HepG2 (cell line): ENCODE results near the gene TMEM185A. TPM values are rescaled to one million over a fixed set of nuclear protein-coding genes. Genes with fewer than 3 reads are reported as not detected.
A peak's percentile ranks its signal among the peaks of the same experiment; 100 is the strongest.

Experiments used
- ATAC-seq: fragments of 200-7000 bp; cut with Tn5 transposase; 3 replicates; pipeline ENCODE4 v1.9.1; 2020; ENCODE audit warnings: mild to moderate bottlenecking, moderate library complexity
- BruUV-seq: library from RNA; stranded (reverse); fragments of 400-500 nt; replicated peaks from 2 replicates; lab custom pipeline; 2021; lab: Mats Ljungman, UMichigan
- CTCF ChIA-PET: fragments of 300-600 bp; formaldehyde crosslinking; extraction: SDS; loops from one replicate; lab custom pipeline; 2021; ENCODE audit warnings: low total read pairs, inconsistent platforms, low intra/inter-chr PET ratio; lab: Yijun Ruan, JAX
- POLR2A ChIA-PET: fragments of 350-600 bp; sonication (Branson Sonifier 250); formaldehyde crosslinking; loops from one replicate; lab custom pipeline; 2020; ENCODE audit warnings: antibody characterized with exemption, inconsistent platforms; lab: Yijun Ruan, JAX
- DNase-seq: peaks from one replicate; pipeline ENCODE4 v3.0.0-alpha.2; 2015; ENCODE audit warnings: low spot score
- FAIRE-seq: peaks from 3 replicates; lab custom pipeline; 2011; peaks lifted over from hg19 to GRCh38; lab: Jason Lieb, UNC
- H2AFZ ChIP-seq: one replicate; pipeline ENCODE4 v1.6.1; 2011; ENCODE audit warnings: low read length, inconsistent platforms
- H3K27ac ChIP-seq: fragments of 300-600 bp; 3 replicates; pipeline ENCODE4 v1.8.0; 2011; ENCODE audit warnings: mixed run types, mild to moderate bottlenecking, mixed read lengths, low read length, inconsistent platforms; ENCODE audit not compliant: insufficient read depth; ENCODE audit errors: extremely low read length
- H3K27me3 ChIP-seq, 2 experiments: fragments of 200-600 bp in 1 of 2; 2 replicates in 1 of 2; 3 replicates in 1 of 2; pipeline versions ENCODE4 v1.6.0 to v1.8.0; 2011; ENCODE audit warnings: low read length in 2 of 2, mild to moderate bottlenecking in 2 of 2, moderate library complexity in 2 of 2, inconsistent platforms in 1 of 2; ENCODE audit not compliant: insufficient read depth in 2 of 2, control insufficient read depth in 1 of 2
- H3K36me3 ChIP-seq, 2 experiments: fragments of 200-600 bp in 1 of 2; replicated peaks in 1 of 2; 2 replicates in 1 of 2; 3 replicates in 1 of 2; pipeline versions ENCODE4 v1.5.1 to v1.8.0; 2011; ENCODE audit warnings: low read length in 2 of 2, inconsistent platforms in 1 of 2; ENCODE audit not compliant: insufficient read depth in 2 of 2, control insufficient read depth in 1 of 2
- H3K4me1 ChIP-seq: 2 replicates; pipeline ENCODE4 v1.5.1; 2012; ENCODE audit warnings: low read length, inconsistent platforms; ENCODE audit not compliant: insufficient read depth
- H3K4me2 ChIP-seq: 2 replicates; pipeline ENCODE4 v1.6.0; 2011; ENCODE audit warnings: low read depth, low read length, inconsistent platforms
- H3K4me3 ChIP-seq, 3 experiments: fragments of 200-600 bp in 1 of 3; sonication (generic), shearing (Covaris generic) in 1 of 3; replicated peaks in 1 of 3; 2 replicates each; pipeline ENCODE4 v1.5.1; 2011 to 2016; ENCODE audit warnings: low read length in 3 of 3, inconsistent platforms in 2 of 3, low read depth in 2 of 3, mild to moderate bottlenecking in 2 of 3, control low read depth in 1 of 3, mixed read lengths in 1 of 3; ENCODE audit not compliant: insufficient read depth in 1 of 3
- H3K79me2 ChIP-seq: one replicate; pipeline ENCODE4 v1.6.1; 2011; ENCODE audit warnings: low read length, inconsistent platforms; ENCODE audit not compliant: insufficient read depth
- H3K9ac ChIP-seq: 2 replicates; pipeline ENCODE4 v1.6.0; 2011; ENCODE audit warnings: mild to moderate bottlenecking, low read depth, low read length, inconsistent platforms; ENCODE audit not compliant: insufficient read depth
- H3K9me3 ChIP-seq: 2 replicates; pipeline ENCODE4 v1.5.1; 2012; ENCODE audit warnings: mild to moderate bottlenecking, low read length
- H4K20me1 ChIP-seq: 2 replicates; pipeline ENCODE4 v1.6.0; 2011; ENCODE audit warnings: inconsistent platforms, mild to moderate bottlenecking, low read length, moderate library complexity; ENCODE audit not compliant: insufficient read depth
- DNMT3B ChIP-seq: conservative IDR thresholded peaks from 2 replicates; pipeline ENCODE4 v1.6.1; 2016; ENCODE audit warnings: missing biosample characterization, control low read depth
- FOXP1 ChIP-seq, 2 experiments: fragments of 450-650 bp in 1 of 2; IDR thresholded peaks; 2 replicates each; pipeline ENCODE4 v1.6.1; 2017 to 2018; ENCODE audit warnings: antibody characterized with exemption in 1 of 2
- ZBTB20 ChIP-seq: sonication (generic); formaldehyde crosslinking; IDR thresholded peaks from 2 replicates; pipeline ENCODE4 v1.8.1; 2023; ENCODE audit warnings: missing genetic modification reagents, low read depth, mild to moderate bottlenecking, borderline replicate concordance
- ZNF180 ChIP-seq: sonication (generic); formaldehyde crosslinking; IDR thresholded peaks from 2 replicates; pipeline ENCODE4 v1.4.0; 2020; ENCODE audit warnings: low read depth, missing genetic modification reagents, borderline replicate concordance
- ZNF672 ChIP-seq: sonication (generic); formaldehyde crosslinking; IDR thresholded peaks from 2 replicates; pipeline ENCODE4 v1.8.1; 2022; ENCODE audit warnings: missing genetic modification reagents
- ZNF761 ChIP-seq: sonication (generic); formaldehyde crosslinking; conservative IDR thresholded peaks from 2 replicates; pipeline ENCODE4 v1.4.0; 2020; ENCODE audit warnings: mild to moderate bottlenecking, missing genetic modification reagents
- ZSCAN31 ChIP-seq: sonication (generic); formaldehyde crosslinking; IDR thresholded peaks from 2 replicates; pipeline ENCODE4 v1.5.0; 2020; ENCODE audit warnings: low read depth, mild to moderate bottlenecking, missing genetic modification reagents
- WGBS: methylation state at CpG from one replicate; pipeline ENCODE4 v1.1.6; 2017; ENCODE audit warnings: low lambda C conversion rate; 5-methylcytosine and 5-hydroxymethylcytosine counted together
- in situ Hi-C: cut with HindIII; loops from 2 replicates; pipeline ENCODE4 v1.10.0; 2017; ENCODE audit warnings: low pct_unique_long_range_greater_than_20kb; ENCODE audit not compliant: extremely low pct_ligation_motif_present
- intact Hi-C: fragments of 100-400 bp; cut with micrococcal nuclease; formaldehyde crosslinking; loops from one replicate; pipeline ENCODE4 v1.10.0; 2022; ENCODE audit not compliant: unreplicated experiment
- polyA plus RNA-seq, 8 experiments: library from polyadenylated mRNA; depleted of rRNA in 3 of 8; stranded (reverse) in 7 of 8; unstranded in 1 of 8; fragments of >200 nt; fragmentation: Illumina TruSeq in 4 of 8; extraction: Trizol in 4 of 8; gene quantifications; 2 replicates each; pipeline versions ENCODE4 v1.2.1 to v1.2.3, GENCODE V29; 2011 to 2016; ENCODE audit warnings: low read depth in 4 of 8, missing spikeins in 1 of 8, mixed read lengths in 1 of 8; ENCODE audit not compliant: insufficient read depth in 1 of 8
- total RNA-seq, 5 experiments: library from RNA; depleted of rRNA; stranded (reverse); fragments of >200 nt; fragmentation: Illumina TruSeq; extraction: Trizol; gene quantifications; 2 replicates each; pipeline ENCODE4 v1.2.3, GENCODE V29; 2016; ENCODE audit warnings: low read depth in 1 of 5
- TF ChIP-seq, protein P1 (sequence below): IDR thresholded peaks from 2 replicates; pipeline ENCODE4 v1.6.1; 2016; ENCODE audit warnings: mild to moderate bottlenecking, missing biosample characterization, missing genetic modification reagents
- TF ChIP-seq, protein P2 (sequence below): sonication (generic); formaldehyde crosslinking; IDR thresholded peaks from 2 replicates; pipeline ENCODE4 v1.8.1; 2022; ENCODE audit warnings: low read depth, mild to moderate bottlenecking, missing genetic modification reagents
- TF ChIP-seq, protein P3 (sequence below): sonication (generic); formaldehyde crosslinking; IDR thresholded peaks from 2 replicates; pipeline ENCODE4 v1.5.0; 2020; ENCODE audit warnings: mild to moderate bottlenecking, missing genetic modification reagents, borderline replicate concordance
- TF ChIP-seq, protein P4 (sequence below): IDR thresholded peaks from 2 replicates; pipeline ENCODE4 v1.6.1; 2016; ENCODE audit warnings: low read depth

TMEM185A gene
- total and polyA plus RNA-seq, 2 of the 13 experiments (the other 11 are each of a cell fraction or from before 2014, with no cell fraction given) = 5.9 to 10.5 TPM

DNA sequence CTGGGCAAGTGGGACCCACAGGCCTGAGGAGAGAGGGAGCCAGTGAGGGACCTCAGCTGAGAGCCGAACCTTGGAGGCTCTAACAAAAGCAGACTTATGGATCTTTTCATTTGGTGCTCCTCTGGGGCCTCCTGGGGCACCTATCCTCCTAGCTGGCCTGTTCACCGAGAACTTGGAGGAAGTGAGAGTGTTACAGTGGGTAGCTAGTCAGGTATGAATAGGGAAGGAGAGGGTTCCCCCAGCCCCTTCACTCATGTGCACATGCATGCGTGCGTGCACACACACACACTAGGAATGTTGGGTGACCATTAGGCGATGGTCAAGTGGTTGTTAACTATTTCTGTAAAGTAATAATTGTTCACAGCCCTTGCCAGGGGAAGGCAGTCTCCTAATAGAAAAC is 18.6 kb upstream of the TMEM185A start:
- FAIRE-seq (no peak), ATAC-seq (no peak), DNase-seq (no peak)
- intact Hi-C loops = no loop called here
- no peak overlapping the region for H3K9ac ChIP-seq
- ChIA-PET CTCF (no interaction called here), POLR2A (no interaction called here)
- BruUV-seq = no TSS peak
- 79% methylated on average over 3 of the region's 5 CpGs for WGBS
- H3K4me2 ChIP-seq = no peak overlapping the region
- H3K4me1 ChIP-seq = no peaks in the 10 kb centered on the region
- in situ Hi-C loops = no loop called here
- no peaks in the 10 kb centered on the region for H4K20me1 ChIP-seq
- no peak overlapping the region for H3K27ac ChIP-seq
- H3K4me3 ChIP-seq = no peak overlapping the region
- no peaks in the 10 kb centered on the region; a peak in 1 of 5 replicates for H3K27me3 ChIP-seq
- H3K36me3 ChIP-seq = no peaks in the 10 kb centered on the region
- no peak for TF ChIP-seq ZNF672
- H3K79me2 ChIP-seq = no peaks in the 10 kb centered on the region
- H2AFZ ChIP-seq = no peak overlapping the region
- H3K9me3 ChIP-seq = no peaks in the 10 kb centered on the region

DNA sequence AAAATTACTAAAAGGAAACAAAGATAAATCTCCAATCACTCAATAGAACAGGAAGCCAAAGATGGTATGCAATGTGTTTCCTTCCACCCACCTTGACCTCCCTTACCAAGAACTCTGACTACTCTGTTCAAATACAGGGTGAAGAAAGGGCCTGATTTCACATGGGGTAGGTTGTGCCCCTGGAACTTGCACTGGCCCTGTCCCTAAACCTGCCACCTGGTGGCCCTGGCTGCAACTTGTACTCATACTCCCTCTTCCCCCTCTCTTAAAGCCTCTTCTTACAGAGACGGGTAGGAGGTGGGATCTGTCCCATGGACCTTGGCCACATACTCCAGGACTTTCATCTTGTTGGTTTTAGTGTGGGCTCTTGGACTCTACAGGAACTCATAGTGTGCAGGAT is 17.3 kb upstream of the TMEM185A start:
- no peak overlapping the region for H2AFZ ChIP-seq
- no peak overlapping the region for H3K4me3 ChIP-seq
- no peaks in the 10 kb centered on the region for H3K9me3 ChIP-seq
- intact Hi-C loops (no loop called here), in situ Hi-C loops (no loop called here)
- no peak overlapping the region for H3K27ac ChIP-seq
- POLR2A ChIA-PET = no interaction called here
- CTCF ChIA-PET = no interaction called here
- DNase-seq (no peak), ATAC-seq (peak; percentile 78), FAIRE-seq (no peak)
- H3K9ac ChIP-seq = no peak overlapping the region
- no peaks in the 10 kb centered on the region; a peak in 1 of 5 replicates for H3K27me3 ChIP-seq
- no peaks in the 10 kb centered on the region for H3K36me3 ChIP-seq
- no peak overlapping the region for H3K4me2 ChIP-seq
- WGBS = 0% methylated on average over 1 of the region's 1 CpG
- H4K20me1 ChIP-seq = no peaks in the 10 kb centered on the region
- H3K79me2 ChIP-seq = no peaks in the 10 kb centered on the region
- no TSS peak for BruUV-seq
- no peaks in the 10 kb centered on the region for H3K4me1 ChIP-seq
- TF ChIP-seq, protein P1, sequence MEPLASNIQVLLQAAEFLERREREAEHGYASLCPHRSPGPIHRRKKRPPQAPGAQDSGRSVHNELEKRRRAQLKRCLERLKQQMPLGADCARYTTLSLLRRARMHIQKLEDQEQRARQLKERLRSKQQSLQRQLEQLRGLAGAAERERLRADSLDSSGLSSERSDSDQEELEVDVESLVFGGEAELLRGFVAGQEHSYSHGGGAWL = no peak
- TF ChIP-seq ZNF761 (CRISPR knock-in tag) = no peak
- TF ChIP-seq, protein P2, sequence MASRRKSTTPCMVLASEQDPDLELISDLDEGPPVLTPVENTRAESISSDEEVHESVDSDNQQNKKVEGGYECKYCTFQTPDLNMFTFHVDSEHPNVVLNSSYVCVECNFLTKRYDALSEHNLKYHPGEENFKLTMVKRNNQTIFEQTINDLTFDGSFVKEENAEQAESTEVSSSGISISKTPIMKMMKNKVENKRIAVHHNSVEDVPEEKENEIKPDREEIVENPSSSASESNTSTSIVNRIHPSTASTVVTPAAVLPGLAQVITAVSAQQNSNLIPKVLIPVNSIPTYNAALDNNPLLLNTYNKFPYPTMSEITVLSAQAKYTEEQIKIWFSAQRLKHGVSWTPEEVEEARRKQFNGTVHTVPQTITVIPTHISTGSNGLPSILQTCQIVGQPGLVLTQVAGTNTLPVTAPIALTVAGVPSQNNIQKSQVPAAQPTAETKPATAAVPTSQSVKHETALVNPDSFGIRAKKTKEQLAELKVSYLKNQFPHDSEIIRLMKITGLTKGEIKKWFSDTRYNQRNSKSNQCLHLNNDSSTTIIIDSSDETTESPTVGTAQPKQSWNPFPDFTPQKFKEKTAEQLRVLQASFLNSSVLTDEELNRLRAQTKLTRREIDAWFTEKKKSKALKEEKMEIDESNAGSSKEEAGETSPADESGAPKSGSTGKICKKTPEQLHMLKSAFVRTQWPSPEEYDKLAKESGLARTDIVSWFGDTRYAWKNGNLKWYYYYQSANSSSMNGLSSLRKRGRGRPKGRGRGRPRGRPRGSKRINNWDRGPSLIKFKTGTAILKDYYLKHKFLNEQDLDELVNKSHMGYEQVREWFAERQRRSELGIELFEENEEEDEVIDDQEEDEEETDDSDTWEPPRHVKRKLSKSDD (CRISPR knock-in tag) = no peak
- TF ChIP-seq FOXP1 (IDR thresholded peaks at IDR 0.05) = no peak
- TF ChIP-seq FOXP1 (CRISPR knock-in tag; IDR thresholded peaks at IDR 0.05) = no peak
- TF ChIP-seq DNMT3B (CRISPR knock-in tag) = no peak
- TF ChIP-seq, protein P3, sequence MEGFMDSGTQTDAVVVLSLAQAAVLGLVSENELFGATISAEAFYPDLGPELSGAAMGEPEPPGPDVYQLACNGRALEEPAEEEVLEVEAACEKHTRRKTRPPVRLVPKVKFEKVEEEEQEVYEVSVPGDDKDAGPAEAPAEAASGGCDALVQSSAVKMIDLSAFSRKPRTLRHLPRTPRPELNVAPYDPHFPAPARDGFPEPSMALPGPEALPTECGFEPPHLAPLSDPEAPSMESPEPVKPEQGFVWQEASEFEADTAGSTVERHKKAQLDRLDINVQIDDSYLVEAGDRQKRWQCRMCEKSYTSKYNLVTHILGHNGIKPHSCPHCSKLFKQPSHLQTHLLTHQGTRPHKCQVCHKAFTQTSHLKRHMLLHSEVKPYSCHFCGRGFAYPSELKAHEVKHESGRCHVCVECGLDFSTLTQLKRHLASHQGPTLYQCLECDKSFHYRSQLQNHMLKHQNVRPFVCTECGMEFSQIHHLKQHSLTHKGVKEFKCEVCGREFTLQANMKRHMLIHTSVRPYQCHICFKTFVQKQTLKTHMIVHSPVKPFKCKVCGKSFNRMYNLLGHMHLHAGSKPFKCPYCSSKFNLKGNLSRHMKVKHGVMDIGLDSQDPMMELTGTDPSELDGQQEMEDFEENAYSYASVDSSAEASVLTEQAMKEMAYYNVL (CRISPR knock-in tag) = no peak
- no peak for TF ChIP-seq ZSCAN31 (CRISPR knock-in tag)
- TF ChIP-seq, protein P4, sequence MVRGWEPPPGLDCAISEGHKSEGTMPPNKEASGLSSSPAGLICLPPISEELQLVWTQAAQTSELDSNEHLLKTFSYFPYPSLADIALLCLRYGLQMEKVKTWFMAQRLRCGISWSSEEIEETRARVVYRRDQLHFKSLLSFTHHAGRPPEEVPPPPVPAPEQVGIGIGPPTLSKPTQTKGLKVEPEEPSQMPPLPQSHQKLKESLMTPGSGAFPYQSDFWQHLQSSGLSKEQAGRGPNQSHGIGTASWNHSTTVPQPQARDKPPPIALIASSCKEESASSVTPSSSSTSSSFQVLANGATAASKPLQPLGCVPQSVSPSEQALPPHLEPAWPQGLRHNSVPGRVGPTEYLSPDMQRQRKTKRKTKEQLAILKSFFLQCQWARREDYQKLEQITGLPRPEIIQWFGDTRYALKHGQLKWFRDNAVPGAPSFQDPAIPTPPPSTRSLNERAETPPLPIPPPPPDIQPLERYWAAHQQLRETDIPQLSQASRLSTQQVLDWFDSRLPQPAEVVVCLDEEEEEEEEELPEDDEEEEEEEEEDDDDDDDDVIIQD (CRISPR knock-in tag) = no peak
- TF ChIP-seq ZBTB20 (CRISPR knock-in tag) = no peak
- no peak for TF ChIP-seq ZNF180
